ENCODE measurements around the gene TFF2. TPM values are rescaled to one million over a fixed set of nuclear protein-coding genes. Genes with fewer than 3 reads are reported as not detected.
A peak's percentile ranks its signal among the peaks of the same experiment; 100 is the strongest.

TFF2 gene
- total RNA-seq, 3 donors from 2014 or later: 1.1 to 1.7 TPM; not detected in 1

DNA sequence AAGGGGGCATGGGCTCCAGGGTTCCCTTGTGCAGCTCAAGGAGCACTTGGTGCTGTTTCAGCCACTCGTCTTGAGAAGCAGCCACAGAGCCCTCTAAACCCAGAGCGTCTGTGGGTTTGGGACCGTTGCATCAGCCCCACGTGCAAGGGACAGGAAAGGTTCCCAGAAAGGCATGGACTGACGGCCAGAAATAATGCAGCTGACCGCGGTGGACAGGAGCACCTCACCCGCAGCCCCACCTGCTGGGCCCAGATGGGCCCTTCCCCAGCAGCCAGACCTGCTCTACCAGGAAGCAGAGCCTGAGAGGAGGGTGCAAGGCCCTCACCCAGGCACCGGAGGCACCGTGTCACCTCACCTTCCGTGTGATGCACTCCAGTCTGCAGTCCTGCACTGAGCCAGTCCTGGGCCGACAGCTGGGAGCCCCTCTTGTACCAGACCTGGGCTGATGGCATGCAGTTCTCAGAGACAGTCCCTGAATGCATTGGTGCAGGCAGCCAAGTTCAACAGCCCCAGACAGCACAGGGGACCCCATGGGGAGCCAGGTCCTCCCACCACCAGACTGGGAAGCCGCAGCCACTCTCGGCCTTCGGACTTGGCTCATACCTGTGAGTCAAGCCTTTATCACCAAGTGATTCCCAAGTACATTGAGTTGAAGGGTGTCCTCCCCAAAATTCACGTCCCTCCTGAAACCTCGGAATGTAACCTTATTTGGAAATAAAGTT is 30.8 kb downstream of the TFF2 start:
- intact Hi-C loops (cut with DNase I, micrococcal nuclease): no loop called here
- no peaks in the 10 kb centered on the region for H3K36me3 ChIP-seq (ENCODE audit: low read depth)
- no peaks in the 10 kb centered on the region for H3K9me3 ChIP-seq
- H3K4me1 ChIP-seq (ENCODE audit: low read depth): peaks cover 19% of the 10 kb centered on the region
- ATAC-seq: peak; percentile 29
- TF ChIP-seq CTCF (IDR thresholded peaks at IDR 0.05): no peak
- DNase-seq: peak; percentile 55 to 80 (median 68)
- H3K4me3 ChIP-seq: no peak overlapping the region

- intact Hi-C loops (cut with DNase I, micrococcal nuclease): no loop called here
- Histone ChIP-seq H3K4me3 (no peak overlapping the region), H3K9me3 (no peaks in the 10 kb centered on the region), H3K36me3 (ENCODE audit: low read depth) (no peaks in the 10 kb centered on the region), H3K4me1 (ENCODE audit: low read depth) (peaks cover 20% of the 10 kb centered on the region)
- DNase-seq: peak in 2 of 3 donors; percentile 47 to 64
- ATAC-seq: peak; percentile 24
- TF ChIP-seq CTCF (IDR thresholded peaks at IDR 0.05): no peak
Observed at GRCh38 chr21:42319376-42319775, 31.4 kb downstream of the TFF2 start.

DNA sequence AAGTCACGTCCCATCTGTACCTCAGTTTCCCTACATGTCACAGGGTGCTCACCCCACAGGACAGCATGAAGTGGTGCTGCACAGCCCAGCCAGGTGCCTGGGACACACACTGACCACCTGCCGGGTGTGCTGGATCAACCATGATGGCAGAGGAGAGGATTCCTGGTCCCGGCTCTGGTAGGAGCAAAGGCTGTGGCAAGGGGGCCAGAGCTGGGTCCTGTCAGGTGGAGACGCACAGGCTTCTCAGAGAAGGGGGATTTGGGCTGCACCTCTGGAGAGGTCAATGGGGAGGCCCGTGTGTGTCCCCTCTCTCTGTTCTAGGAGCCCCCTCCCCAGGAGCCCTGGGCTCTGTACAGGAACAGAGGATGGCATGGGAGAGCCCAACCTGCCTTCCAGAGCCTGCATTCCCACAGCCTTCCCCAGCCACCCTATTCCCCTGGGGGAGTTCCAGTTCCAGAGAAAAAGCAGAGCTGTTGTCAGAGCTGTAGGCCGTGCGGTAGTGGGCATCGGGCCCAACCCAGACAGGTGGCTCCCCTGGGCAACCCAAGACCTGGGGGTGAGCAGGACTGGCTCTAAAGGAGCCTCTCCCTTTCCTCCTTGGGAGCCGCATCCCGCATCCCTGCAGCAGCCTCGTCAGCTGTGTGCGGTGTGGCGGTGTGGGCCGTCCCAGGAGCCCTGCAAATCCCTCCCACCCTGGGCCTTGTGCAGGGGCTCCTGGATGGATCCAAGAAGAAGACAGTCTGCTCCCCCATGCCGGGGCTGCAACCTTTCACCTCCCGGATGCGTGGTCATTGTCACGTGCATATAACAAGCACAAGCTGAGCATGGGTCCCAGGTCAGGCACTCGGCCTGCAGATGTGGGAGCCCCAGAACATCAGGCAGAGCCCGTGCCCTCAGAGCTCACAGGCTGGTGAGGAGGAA is 32.7 kb downstream of the TFF2 start:
- Histone ChIP-seq H3K4me1 (ENCODE audit: low read depth) (peaks cover 23% of the 10 kb centered on the region), H3K36me3 (ENCODE audit: low read depth) (no peaks in the 10 kb centered on the region), H3K4me3 (no peak overlapping the region), H3K9me3 (no peaks in the 10 kb centered on the region)
- TF ChIP-seq CTCF (IDR thresholded peaks at IDR 0.05): no peak
- intact Hi-C loops (cut with DNase I, micrococcal nuclease): no loop called here
- DNase-seq (peak in 2 of 3 donors; percentile 27 to 52), ATAC-seq (no peak)

DNA sequence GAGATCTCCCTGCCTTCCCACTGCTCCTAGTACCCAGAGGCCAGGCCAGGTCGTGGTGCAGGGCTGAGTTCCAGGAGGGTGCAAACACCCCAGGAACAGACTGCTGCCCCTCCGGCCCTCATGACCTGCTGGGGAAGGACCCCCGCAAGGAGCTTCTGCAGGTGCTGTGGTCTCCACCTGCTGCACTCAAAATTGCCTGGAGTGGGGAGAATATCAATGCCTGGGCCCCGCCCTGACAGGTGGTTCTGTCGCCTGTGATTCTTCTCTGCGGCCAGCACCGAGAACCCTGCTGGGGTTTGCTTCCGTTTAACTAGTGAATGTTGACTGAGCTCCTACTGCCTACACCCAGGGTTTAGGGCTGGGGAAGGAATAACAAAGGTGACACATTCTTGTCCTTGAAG is 33.5 kb downstream of the TFF2 start:
- intact Hi-C loops (cut with DNase I, micrococcal nuclease): no loop called here
- H3K4me1 ChIP-seq (ENCODE audit: low read depth): peaks cover 28% of the 10 kb centered on the region
- ATAC-seq (peak; percentile 65), DNase-seq (peak in 2 of 3 donors; percentile 78 to 81)
- no peaks in the 10 kb centered on the region for H3K9me3 ChIP-seq
- TF ChIP-seq CTCF (IDR thresholded peaks at IDR 0.05): no peak
- no peaks in the 10 kb centered on the region for H3K36me3 ChIP-seq (ENCODE audit: low read depth)
- H3K4me3 ChIP-seq: no peak overlapping the region

DNA sequence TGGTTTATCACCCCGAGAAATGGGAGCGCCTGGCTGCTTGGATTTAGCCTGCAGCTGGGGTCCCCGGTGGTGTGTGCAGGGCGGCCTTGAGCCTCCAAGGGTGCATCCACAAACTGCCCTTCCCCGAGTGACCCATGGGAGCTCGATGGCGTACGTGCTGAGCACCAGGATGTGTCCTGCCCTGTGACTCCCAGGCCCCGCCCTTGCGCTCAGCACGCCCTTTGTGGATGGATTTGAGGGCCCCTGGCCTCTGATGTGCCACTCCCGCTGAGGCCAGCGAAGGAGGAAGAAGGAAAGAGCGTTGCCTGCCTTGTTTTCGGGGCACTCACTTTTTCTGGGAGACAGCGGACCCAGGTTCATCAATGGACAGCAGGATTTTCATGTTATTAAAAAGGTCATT is 33.9 kb downstream of the TFF2 start:
- H3K9me3 ChIP-seq: no peaks in the 10 kb centered on the region
- DNase-seq (peak; percentile 87 to 94 (median 93)), ATAC-seq (peak; percentile 79)
- peaks cover 33% of the 10 kb centered on the region for H3K4me1 ChIP-seq (ENCODE audit: low read depth)
- intact Hi-C loops (cut with DNase I, micrococcal nuclease): no loop called here
- H3K36me3 ChIP-seq (ENCODE audit: low read depth): no peaks in the 10 kb centered on the region
- no peak overlapping the region for H3K4me3 ChIP-seq
- TF ChIP-seq CTCF (IDR thresholded peaks at IDR 0.05): no peak
